Gastrocnemius medialis (tissue), 4 donors: ENCODE data around the gene DAB2IP. TPM values are rescaled to one million over a fixed set of nuclear protein-coding genes. Genes with fewer than 3 reads are reported as not detected.

Experiments used
- ATAC-seq, 2 donors: fragments of 150-250 bp; one replicate each; pipeline ENCODE4 v1.9.1; 2016
- DNase-seq, 2 donors: peaks; one replicate each; pipeline ENCODE4 v3.0.0-alpha.2; 2019
- H3K27ac ChIP-seq, 4 donors: fragments of 200-600 bp; sonication (generic); 1 replicate in 1 of 4; 2 replicates in 3 of 4; pipeline ENCODE4 v1.5.1; 2016 to 2018; ENCODE audit warnings: mild to moderate bottlenecking in 2 of 4, moderate library complexity in 1 of 4
- H3K27me3 ChIP-seq, 3 donors: fragments of 200-600 bp; sonication (generic) in 2 of 3; 1 replicate in 1 of 3; 2 replicates in 2 of 3; pipeline versions ENCODE4 v1.5.1 to v1.6.0; 2016 to 2019; ENCODE audit warnings: mild to moderate bottlenecking in 1 of 3, moderate library complexity in 1 of 3
- H3K36me3 ChIP-seq, 2 donors: fragments of 200-600 bp; sonication (generic) in 1 of 2; one replicate each; pipeline ENCODE4 v1.5.1; 2017 to 2018
- H3K4me1 ChIP-seq, 2 donors: fragments of 200-600 bp; sonication (generic) in 1 of 2; one replicate each; pipeline ENCODE4 v1.5.1; 2016 to 2017; ENCODE audit warnings: mild to moderate bottlenecking in 2 of 2
- H3K4me3 ChIP-seq, 4 donors: fragments of 200-600 bp; sonication (generic) in 3 of 4; 1 replicate in 1 of 4; 2 replicates in 3 of 4; pipeline ENCODE4 v1.5.1; 2016 to 2019; ENCODE audit warnings: mild to moderate bottlenecking in 2 of 4
- H3K9me3 ChIP-seq, 3 donors: fragments of 200-600 bp; sonication (generic) in 2 of 3; 1 replicate in 1 of 3; 2 replicates in 2 of 3; pipeline ENCODE4 v1.5.1; 2016 to 2019
- POLR2A ChIP-seq, 2 donors: fragments of 450-650 bp; IDR thresholded peaks; one replicate each; pipeline ENCODE4 v1.6.1; 2017; ENCODE audit warnings: antibody characterized with exemption in 2 of 2, mild to moderate bottlenecking in 2 of 2, moderate library complexity in 2 of 2
- in situ Hi-C, 4 donors: fragments of 200-750 bp; cut with MboI; loops; one replicate each; pipeline versions ENCODE4 v1.15.0 to v1.8.0; 2017; ENCODE audit warnings: low sequenced_read_pairs in 4 of 4
- intact Hi-C: fragments of 100-400 bp; cut with DNase I; formaldehyde crosslinking; loops from one replicate; pipeline ENCODE4 v1.15.1; 2023; ENCODE audit warnings: low total_unique reads
- total RNA-seq, 4 donors: library from RNA; depleted of rRNA; stranded (reverse); fragments of >200 nt; gene quantifications; one replicate each; pipeline versions ENCODE4 v1.1.0 to v1.2.3, GENCODE V29; 2016
- TF ChIP-seq, protein P1 (sequence below), 5 experiments: fragments of 450-650 bp in 3 of 5; fragments of 200-600 bp in 2 of 5; sonication (generic) in 2 of 5; IDR thresholded peaks in 4 of 5; conservative IDR thresholded peaks in 1 of 5; 1 replicate in 4 of 5; 2 replicates in 1 of 5; pipeline ENCODE4 v1.5.1; 2016 to 2019; ENCODE audit warnings: antibody characterized with exemption in 5 of 5, mild to moderate bottlenecking in 3 of 5, moderate library complexity in 3 of 5

DAB2IP gene
- total RNA-seq, 4 donors from 2014 or later = 22.7 to 68.2 (median 37.4) TPM

DNA sequence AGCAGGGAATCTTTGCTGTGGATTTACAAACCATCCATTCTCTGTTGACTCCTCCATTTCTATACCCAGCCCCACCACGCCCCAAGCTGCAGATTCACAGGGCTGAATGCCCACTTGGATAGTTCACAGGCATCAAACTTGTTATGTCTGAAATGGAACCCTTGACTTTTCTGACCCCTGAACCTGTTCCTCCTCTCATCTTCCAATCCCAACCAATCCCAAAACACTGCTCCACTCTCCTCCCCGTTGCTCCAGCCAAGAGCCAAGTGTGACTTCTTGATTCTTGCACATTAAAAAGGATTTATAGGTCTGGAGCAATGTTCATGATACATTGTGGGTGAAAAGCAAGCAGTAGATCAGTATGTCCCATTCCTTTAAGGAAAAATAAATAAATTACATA lies 145.6 kb downstream of the DAB2IP start:
- Histone ChIP-seq H3K4me1 (no peaks in the 10 kb centered on the region), H3K9me3 (no peaks in the 10 kb centered on the region), H3K27me3 (no peaks in the 10 kb centered on the region), H3K36me3 (no peaks in the 10 kb centered on the region), H3K4me3 (no peak overlapping the region), H3K27ac (no peak overlapping the region)
- DNase-seq (no peak), ATAC-seq (no peak)
- in situ Hi-C loops = no loop called here
- intact Hi-C loops = no loop called here
- TF ChIP-seq, protein P1, sequence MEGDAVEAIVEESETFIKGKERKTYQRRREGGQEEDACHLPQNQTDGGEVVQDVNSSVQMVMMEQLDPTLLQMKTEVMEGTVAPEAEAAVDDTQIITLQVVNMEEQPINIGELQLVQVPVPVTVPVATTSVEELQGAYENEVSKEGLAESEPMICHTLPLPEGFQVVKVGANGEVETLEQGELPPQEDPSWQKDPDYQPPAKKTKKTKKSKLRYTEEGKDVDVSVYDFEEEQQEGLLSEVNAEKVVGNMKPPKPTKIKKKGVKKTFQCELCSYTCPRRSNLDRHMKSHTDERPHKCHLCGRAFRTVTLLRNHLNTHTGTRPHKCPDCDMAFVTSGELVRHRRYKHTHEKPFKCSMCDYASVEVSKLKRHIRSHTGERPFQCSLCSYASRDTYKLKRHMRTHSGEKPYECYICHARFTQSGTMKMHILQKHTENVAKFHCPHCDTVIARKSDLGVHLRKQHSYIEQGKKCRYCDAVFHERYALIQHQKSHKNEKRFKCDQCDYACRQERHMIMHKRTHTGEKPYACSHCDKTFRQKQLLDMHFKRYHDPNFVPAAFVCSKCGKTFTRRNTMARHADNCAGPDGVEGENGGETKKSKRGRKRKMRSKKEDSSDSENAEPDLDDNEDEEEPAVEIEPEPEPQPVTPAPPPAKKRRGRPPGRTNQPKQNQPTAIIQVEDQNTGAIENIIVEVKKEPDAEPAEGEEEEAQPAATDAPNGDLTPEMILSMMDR (IDR thresholded peaks at IDR 0.05 in 4 of 5, conservative IDR thresholded peaks at IDR 0.05 in 1 of 5) = no peak

DNA sequence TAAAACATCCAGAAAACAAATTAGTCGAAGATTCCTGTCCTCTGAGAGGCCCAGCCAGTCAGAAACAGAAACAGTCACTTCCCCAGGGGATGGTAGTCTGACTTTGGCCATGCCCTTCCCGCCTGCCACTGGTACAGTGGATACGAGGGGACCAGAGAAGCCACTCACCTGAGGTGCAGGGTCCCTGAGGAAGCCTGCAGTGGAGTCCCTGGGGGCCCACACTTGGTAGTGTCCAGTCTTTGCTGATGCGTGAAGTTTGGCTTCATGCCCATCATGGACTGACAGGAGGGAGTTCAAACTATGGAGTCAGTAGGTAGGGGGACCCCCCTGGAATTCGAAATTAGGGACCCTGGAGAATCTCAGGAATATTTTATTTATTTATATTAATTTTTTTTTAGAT lies 147.5 kb downstream of the DAB2IP start:
- Histone ChIP-seq H3K36me3 (no peaks in the 10 kb centered on the region), H3K9me3 (no peaks in the 10 kb centered on the region), H3K4me1 (no peaks in the 10 kb centered on the region), H3K27me3 (no peaks in the 10 kb centered on the region), H3K4me3 (no peak overlapping the region), H3K27ac (no peak overlapping the region)
- TF ChIP-seq, protein P1 (IDR thresholded peaks at IDR 0.05 in 4 of 5, conservative IDR thresholded peaks at IDR 0.05 in 1 of 5) = no peak
- no peak for ATAC-seq
- intact Hi-C loops = no loop called here
- no peak for DNase-seq
- in situ Hi-C loops = no loop called here

DNA sequence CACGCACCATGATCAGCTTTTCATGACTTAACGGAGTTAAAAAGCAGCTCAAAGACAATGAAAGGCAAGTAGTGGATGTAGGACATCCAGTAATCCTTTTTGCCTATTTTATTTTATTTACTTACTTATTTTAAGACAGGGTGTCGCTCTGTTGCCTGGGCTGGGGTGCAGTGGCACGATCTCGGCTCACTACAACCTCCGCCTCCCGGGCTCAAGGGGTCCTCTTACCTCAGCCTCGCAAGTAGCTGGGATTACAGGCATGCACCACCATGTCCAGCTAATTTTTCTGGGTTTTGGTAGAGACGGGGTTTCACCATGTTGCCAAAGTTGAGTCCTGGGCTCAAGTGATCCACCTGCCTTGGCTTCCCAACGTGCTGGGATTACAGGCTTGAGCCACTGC lies 148.9 kb downstream of the DAB2IP start:
- intact Hi-C loops = no loop called here
- no peak for ATAC-seq

DNA sequence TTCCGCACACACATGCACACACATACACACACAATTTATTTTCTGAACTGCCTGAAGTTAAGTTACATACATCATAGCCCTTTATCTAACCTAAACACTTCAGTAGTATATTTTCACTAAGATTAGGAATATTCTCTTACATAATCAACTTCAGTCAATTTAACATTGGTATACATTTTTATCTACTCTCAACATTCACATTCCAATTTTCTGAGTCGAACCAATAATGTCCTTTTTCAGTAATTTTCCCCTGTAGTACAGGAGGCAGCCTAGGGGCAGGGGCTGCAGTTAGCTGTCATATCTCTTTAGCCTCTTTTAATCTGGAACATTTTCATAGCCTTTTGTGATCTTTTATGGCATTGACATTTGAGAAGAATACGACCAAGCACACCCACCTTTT lies 150.1 kb downstream of the DAB2IP start:
- intact Hi-C loops = no loop called here
- no peaks in the 10 kb centered on the region for H3K27me3 ChIP-seq
- no peak for ATAC-seq

More for the DNA sequence above, 148.9 kb downstream of the DAB2IP start:
- Histone ChIP-seq H3K4me3 (no peak overlapping the region), H3K9me3 (peaks cover 0 to 6% (median 0%) of the 10 kb centered on the region in 3 donors), H3K27ac (no peak overlapping the region), H3K4me1 (no peaks in the 10 kb centered on the region), H3K27me3 (no peaks in the 10 kb centered on the region), H3K36me3 (no peaks in the 10 kb centered on the region)
- TF ChIP-seq, protein P1 (IDR thresholded peaks at IDR 0.05 in 4 of 5, conservative IDR thresholded peaks at IDR 0.05 in 1 of 5) = no peak
- no peak for TF ChIP-seq POLR2A (IDR thresholded peaks at IDR 0.05)
- no peak for DNase-seq
- in situ Hi-C loops = no loop called here

DNA sequence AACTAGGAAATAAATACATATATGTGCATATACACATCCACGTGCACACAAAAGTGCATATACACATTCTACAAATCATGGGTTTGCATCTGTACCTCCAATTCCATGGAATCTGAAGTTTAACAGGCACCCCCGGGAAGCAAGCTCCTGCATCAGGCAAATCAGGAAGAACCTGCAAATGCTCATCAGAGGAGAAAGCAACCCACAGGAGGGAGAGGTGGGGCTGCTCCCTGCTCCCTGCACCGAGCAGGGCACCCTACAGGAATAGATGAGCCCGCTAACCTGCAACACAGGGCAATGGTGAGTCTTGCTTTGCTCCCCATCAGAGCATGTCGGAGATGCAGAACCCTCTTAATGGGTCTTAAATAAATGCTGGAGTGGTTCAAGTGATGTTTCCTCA lies 151.3 kb downstream of the DAB2IP start:
- intact Hi-C loops = no loop called here
- Histone ChIP-seq H3K4me3 (no peak overlapping the region), H3K9me3 (peaks cover 0 to 6% (median 0%) of the 10 kb centered on the region in 3 donors), H3K4me1 (no peaks in the 10 kb centered on the region), H3K27me3 (no peaks in the 10 kb centered on the region), H3K36me3 (no peaks in the 10 kb centered on the region), H3K27ac (no peak overlapping the region)
- TF ChIP-seq, protein P1 (IDR thresholded peaks at IDR 0.05 in 4 of 5, conservative IDR thresholded peaks at IDR 0.05 in 1 of 5) = no peak
- no peak for TF ChIP-seq POLR2A (IDR thresholded peaks at IDR 0.05)
- ATAC-seq (no peak), DNase-seq (no peak)
- in situ Hi-C loops = no loop called here

More for the DNA sequence above, 150.1 kb downstream of the DAB2IP start:
- Histone ChIP-seq H3K27ac (no peak overlapping the region), H3K36me3 (no peaks in the 10 kb centered on the region), H3K9me3 (peaks cover 0 to 6% (median 0%) of the 10 kb centered on the region in 3 donors), H3K4me3 (no peak overlapping the region), H3K4me1 (no peaks in the 10 kb centered on the region)
- no peak for TF ChIP-seq POLR2A (IDR thresholded peaks at IDR 0.05)
- TF ChIP-seq, protein P1 (IDR thresholded peaks at IDR 0.05 in 4 of 5, conservative IDR thresholded peaks at IDR 0.05 in 1 of 5) = no peak
- in situ Hi-C loops = no loop called here
- DNase-seq = no peak
